Measurements from ENCODE around the gene KIAA1549.
"Not testable (repeated sequence)": the region's sequence is repeated elsewhere in the genome, so short reads cannot be mapped to it uniquely, and the experiment has no call there.

The KIAA1549 gene

DNA sequence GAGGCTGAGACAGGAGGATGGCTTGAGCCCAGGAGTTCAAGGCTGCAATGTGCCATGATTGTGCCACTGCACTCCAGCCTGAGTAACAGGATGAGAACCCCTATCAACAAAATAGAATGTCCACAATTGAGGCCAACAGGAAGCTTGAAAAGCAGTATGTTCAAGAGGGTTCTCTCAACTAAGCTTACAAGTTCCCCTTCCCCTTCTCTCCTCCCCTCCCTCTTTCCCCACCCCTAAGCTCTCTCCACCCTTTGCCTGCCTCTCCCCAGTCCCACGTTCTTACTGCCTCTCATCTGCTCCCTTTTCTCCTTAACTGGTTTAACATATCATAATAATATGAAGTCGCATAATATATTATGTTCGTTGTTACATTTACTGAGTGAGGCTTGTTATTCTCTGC, 35.4 kb downstream of the KIAA1549 start:
- in situ Hi-C loops (cut with MboI; ENCODE audit: low pct_unique_long_range_greater_than_20kb, low sequenced_read_pairs, unreplicated experiment), result no loop called here
- TF ChIP-seq, protein P1, sequence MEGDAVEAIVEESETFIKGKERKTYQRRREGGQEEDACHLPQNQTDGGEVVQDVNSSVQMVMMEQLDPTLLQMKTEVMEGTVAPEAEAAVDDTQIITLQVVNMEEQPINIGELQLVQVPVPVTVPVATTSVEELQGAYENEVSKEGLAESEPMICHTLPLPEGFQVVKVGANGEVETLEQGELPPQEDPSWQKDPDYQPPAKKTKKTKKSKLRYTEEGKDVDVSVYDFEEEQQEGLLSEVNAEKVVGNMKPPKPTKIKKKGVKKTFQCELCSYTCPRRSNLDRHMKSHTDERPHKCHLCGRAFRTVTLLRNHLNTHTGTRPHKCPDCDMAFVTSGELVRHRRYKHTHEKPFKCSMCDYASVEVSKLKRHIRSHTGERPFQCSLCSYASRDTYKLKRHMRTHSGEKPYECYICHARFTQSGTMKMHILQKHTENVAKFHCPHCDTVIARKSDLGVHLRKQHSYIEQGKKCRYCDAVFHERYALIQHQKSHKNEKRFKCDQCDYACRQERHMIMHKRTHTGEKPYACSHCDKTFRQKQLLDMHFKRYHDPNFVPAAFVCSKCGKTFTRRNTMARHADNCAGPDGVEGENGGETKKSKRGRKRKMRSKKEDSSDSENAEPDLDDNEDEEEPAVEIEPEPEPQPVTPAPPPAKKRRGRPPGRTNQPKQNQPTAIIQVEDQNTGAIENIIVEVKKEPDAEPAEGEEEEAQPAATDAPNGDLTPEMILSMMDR (IDR thresholded peaks at IDR 0.05; ENCODE audit: extremely low read depth, insufficient read depth, missing control alignments), result no peak
- DNase-seq (ENCODE audit: low spot score), result no peak

DNA sequence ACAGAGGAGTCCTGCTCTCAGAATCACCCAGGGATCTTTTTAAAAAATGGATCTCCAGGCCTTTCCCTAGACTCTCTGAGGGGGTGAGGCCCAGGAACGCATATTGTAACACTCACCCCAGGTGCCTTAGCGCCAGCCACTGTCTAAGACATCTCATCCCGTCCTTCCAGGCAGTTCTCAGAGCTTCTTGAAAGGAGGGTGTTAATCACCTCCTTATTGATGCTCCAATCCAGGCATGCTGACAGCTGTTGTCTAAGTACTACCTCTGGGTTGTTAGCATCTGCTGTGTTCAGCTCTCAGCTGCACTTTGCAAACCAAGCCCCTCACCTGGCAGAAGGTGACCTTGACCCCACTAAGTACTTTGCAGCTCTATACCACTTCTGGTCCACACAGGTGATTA, 36.0 kb downstream of the KIAA1549 start:
- no peak for DNase-seq (ENCODE audit: low spot score)
- TF ChIP-seq, protein P1 (IDR thresholded peaks at IDR 0.05; ENCODE audit: extremely low read depth, insufficient read depth, missing control alignments), result no peak
- in situ Hi-C loops (cut with MboI; ENCODE audit: low pct_unique_long_range_greater_than_20kb, low sequenced_read_pairs, unreplicated experiment), result no loop called here

GRCh38 chr7:138944592-138944991, 36.6 kb downstream of the KIAA1549 start:
- in situ Hi-C loops (cut with MboI; ENCODE audit: low pct_unique_long_range_greater_than_20kb, low sequenced_read_pairs, unreplicated experiment), result no loop called here
- DNase-seq (ENCODE audit: low spot score), result no peak
- TF ChIP-seq, protein P1 (IDR thresholded peaks at IDR 0.05; ENCODE audit: extremely low read depth, insufficient read depth, missing control alignments), result no peak

GRCh38 chr7:138943061-138943460, 38.1 kb downstream of the KIAA1549 start:
- in situ Hi-C loops (cut with MboI; ENCODE audit: low pct_unique_long_range_greater_than_20kb, low sequenced_read_pairs, unreplicated experiment), result no loop called here
- TF ChIP-seq, protein P1 (IDR thresholded peaks at IDR 0.05; ENCODE audit: extremely low read depth, insufficient read depth, missing control alignments), result no peak
- DNase-seq (ENCODE audit: low spot score), result no peak

DNA sequence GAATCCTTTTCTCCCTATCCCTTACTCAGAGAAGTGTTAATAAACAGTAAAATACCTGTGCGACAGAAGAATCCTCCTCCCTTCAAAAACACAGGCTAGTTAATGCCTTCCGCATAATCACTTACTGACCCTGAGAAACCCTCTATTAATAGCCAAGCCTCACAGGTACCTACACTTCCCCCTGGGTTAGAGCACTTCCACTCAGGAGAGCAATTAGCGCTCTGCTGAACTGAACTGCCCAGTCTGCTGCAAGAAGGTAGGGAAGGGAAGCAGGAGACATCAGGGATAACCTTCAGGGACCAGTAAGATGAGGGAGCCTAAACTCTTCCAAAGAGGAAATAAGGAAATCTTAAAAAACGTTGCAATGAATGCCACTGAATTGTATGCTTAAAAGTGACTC, 39.6 kb downstream of the KIAA1549 start:
- TF ChIP-seq, protein P1 (IDR thresholded peaks at IDR 0.05; ENCODE audit: extremely low read depth, insufficient read depth, missing control alignments), result no peak
- in situ Hi-C loops (cut with MboI; ENCODE audit: low pct_unique_long_range_greater_than_20kb, low sequenced_read_pairs, unreplicated experiment), result no loop called here

GRCh38 chr7:138940602-138941001, 40.6 kb downstream of the KIAA1549 start:
- DNase-seq (ENCODE audit: low spot score); in situ Hi-C loops (cut with MboI; ENCODE audit: low pct_unique_long_range_greater_than_20kb, low sequenced_read_pairs, unreplicated experiment): not testable (repeated sequence)

More for the DNA sequence above, 39.6 kb downstream of the KIAA1549 start:
- no peak for DNase-seq (ENCODE audit: low spot score)

- TF ChIP-seq, protein P1 (IDR thresholded peaks at IDR 0.05; ENCODE audit: extremely low read depth, insufficient read depth, missing control alignments), result no peak
- in situ Hi-C loops (cut with MboI; ENCODE audit: low pct_unique_long_range_greater_than_20kb, low sequenced_read_pairs, unreplicated experiment), result no loop called here
- no peak for DNase-seq (ENCODE audit: low spot score)
These were observed 43.7 kb downstream of the KIAA1549 start for GRCh38 chr7:138937484-138937883.
